Testis (tissue), 2 donors: ENCODE data around the gene ACSL6.

ENCODE experiments used
- CTCF ChIP-seq, 3 experiments: fragments of 450-650 bp in 2 of 3; fragments of 200-600 bp in 1 of 3; sonication (generic) in 1 of 3; IDR thresholded peaks; one replicate each; pipeline ENCODE4 v1.5.1; 2016 to 2019; ENCODE audit warnings: antibody characterized with exemption in 3 of 3, mild to moderate bottlenecking in 2 of 3, moderate library complexity in 1 of 3
- POLR2A ChIP-seq: fragments of 450-650 bp; IDR thresholded peaks from one replicate; pipeline ENCODE4 v1.6.1; 2017; ENCODE audit warnings: antibody characterized with exemption, mild to moderate bottlenecking, moderate library complexity

GRCh38 chr5:132017316-132017715, 5.9 kb upstream of the ACSL6 start:
- no peak for TF ChIP-seq CTCF (IDR thresholded peaks at IDR 0.05)
- TF ChIP-seq POLR2A, result no peak
